ENCODE measurements around the gene CFAP73. TPM values are rescaled to one million over a fixed set of nuclear protein-coding genes. Genes with fewer than 3 reads are reported as not detected.

CFAP73 gene
- total RNA-seq, 1 experiment from 2014 or later = 0.34 TPM

DNA sequence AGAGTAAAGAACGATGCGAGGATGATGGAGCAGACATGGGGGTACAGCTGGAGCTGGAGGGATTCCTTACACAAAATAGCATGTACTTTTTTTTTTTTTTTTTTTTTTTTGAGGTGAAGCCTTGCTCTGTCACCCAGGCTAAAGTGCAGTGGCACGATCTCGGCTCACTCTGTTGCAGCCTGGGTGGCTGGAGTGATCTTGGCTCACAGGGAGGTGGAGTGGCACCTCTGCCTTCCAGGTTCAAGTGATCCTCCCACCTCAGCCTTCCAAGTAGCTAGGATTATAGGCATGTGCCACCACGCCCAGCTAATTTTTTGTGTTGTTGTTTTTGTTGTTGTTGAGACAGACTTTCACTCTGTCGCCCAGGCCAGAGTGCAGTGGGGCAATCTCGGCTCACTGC, 8.8 kb upstream of the CFAP73 start:
- DNase-seq (ENCODE audit: low read depth, low spot score) = no peak
- Histone ChIP-seq H2AFZ (ENCODE audit: low read depth, low read length, poor library complexity, severe bottlenecking) (no peak overlapping the region), H3K36me3 (ENCODE audit: control insufficient read depth in 1 of 2, insufficient read depth in 2 of 2, low read length in 2 of 2) (no peaks in the 10 kb centered on the region), H3K9me3 (ENCODE audit: control insufficient read depth in 1 of 2, insufficient read depth in 1 of 2, low read depth in 1 of 2, low read length in 2 of 2) (no peaks in the 10 kb centered on the region), H3K4me1 (ENCODE audit: control insufficient read depth in 1 of 2, insufficient read depth in 2 of 2, low read length in 2 of 2) (peaks cover 4 to 28% of the 10 kb centered on the region in 2 experiments; a peak in 3 of 4 replicates), H3K4me3 (replicated peaks in 1 of 2; ENCODE audit: low read depth in 1 of 2, low read length in 2 of 2) (no peak overlapping the region), H3K9ac (ENCODE audit: low read length) (no peak overlapping the region), H3K27me3 (ENCODE audit: insufficient read depth, low read length) (no peaks in the 10 kb centered on the region), H3K9me2 (ENCODE audit: insufficient read depth) (no peaks in the 10 kb centered on the region), H3K27ac (ENCODE audit: low read depth, low read length) (no peak overlapping the region), H3K79me2 (ENCODE audit: insufficient read depth, low read length) (no peaks in the 10 kb centered on the region), H4K20me1 (ENCODE audit: insufficient read depth) (no peaks in the 10 kb centered on the region), H3K4me2 (ENCODE audit: low read length) (no peak overlapping the region)
- POLR2A ChIA-PET = no interaction called here
- TF ChIP-seq POLR2AphosphoS5 (IDR thresholded peaks at IDR 0.05; ENCODE audit: low read depth, low read length) (no peak), ZNF274 (IDR thresholded peaks at IDR 0.05; ENCODE audit: low read depth, low read length) (no peak), JUND (IDR thresholded peaks at IDR 0.05) (no peak), YY1 (IDR thresholded peaks at IDR 0.05; ENCODE audit: extremely low read depth, insufficient replicate concordance, low read depth, low read length) (no peak), FOSL1 (IDR thresholded peaks at IDR 0.05; ENCODE audit: low read depth) (no peak), POLR2A (IDR thresholded peaks at IDR 0.05; ENCODE audit: borderline replicate concordance, extremely low read depth, insufficient read depth, insufficient read length) (no peak), EZH2 (IDR thresholded peaks at IDR 0.05) (no peak), EGR1 (IDR thresholded peaks at IDR 0.05; ENCODE audit: low read depth) (no peak), ZFX (IDR thresholded peaks at IDR 0.05) (no peak), RAD21 (IDR thresholded peaks at IDR 0.05; ENCODE audit: low read depth) (no peak), CEBPB (IDR thresholded peaks at IDR 0.05; ENCODE audit: low read depth) (no peak), SRF (IDR thresholded peaks at IDR 0.05; ENCODE audit: low read depth) (no peak), ELF1 (IDR thresholded peaks at IDR 0.05; ENCODE audit: borderline replicate concordance, low read depth) (no peak), EZH2phosphoT487 (IDR thresholded peaks at IDR 0.05; ENCODE audit: borderline replicate concordance) (no peak), SIN3A (IDR thresholded peaks at IDR 0.05; ENCODE audit: low read depth) (no peak)
- TF ChIP-seq, protein P1, sequence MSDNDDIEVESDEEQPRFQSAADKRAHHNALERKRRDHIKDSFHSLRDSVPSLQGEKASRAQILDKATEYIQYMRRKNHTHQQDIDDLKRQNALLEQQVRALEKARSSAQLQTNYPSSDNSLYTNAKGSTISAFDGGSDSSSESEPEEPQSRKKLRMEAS (IDR thresholded peaks at IDR 0.05) = no peak
- TF ChIP-seq, protein P2, sequence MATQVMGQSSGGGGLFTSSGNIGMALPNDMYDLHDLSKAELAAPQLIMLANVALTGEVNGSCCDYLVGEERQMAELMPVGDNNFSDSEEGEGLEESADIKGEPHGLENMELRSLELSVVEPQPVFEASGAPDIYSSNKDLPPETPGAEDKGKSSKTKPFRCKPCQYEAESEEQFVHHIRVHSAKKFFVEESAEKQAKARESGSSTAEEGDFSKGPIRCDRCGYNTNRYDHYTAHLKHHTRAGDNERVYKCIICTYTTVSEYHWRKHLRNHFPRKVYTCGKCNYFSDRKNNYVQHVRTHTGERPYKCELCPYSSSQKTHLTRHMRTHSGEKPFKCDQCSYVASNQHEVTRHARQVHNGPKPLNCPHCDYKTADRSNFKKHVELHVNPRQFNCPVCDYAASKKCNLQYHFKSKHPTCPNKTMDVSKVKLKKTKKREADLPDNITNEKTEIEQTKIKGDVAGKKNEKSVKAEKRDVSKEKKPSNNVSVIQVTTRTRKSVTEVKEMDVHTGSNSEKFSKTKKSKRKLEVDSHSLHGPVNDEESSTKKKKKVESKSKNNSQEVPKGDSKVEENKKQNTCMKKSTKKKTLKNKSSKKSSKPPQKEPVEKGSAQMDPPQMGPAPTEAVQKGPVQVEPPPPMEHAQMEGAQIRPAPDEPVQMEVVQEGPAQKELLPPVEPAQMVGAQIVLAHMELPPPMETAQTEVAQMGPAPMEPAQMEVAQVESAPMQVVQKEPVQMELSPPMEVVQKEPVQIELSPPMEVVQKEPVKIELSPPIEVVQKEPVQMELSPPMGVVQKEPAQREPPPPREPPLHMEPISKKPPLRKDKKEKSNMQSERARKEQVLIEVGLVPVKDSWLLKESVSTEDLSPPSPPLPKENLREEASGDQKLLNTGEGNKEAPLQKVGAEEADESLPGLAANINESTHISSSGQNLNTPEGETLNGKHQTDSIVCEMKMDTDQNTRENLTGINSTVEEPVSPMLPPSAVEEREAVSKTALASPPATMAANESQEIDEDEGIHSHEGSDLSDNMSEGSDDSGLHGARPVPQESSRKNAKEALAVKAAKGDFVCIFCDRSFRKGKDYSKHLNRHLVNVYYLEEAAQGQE (IDR thresholded peaks at IDR 0.05; ENCODE audit: low read depth) = no peak
- TF ChIP-seq, protein P3, sequence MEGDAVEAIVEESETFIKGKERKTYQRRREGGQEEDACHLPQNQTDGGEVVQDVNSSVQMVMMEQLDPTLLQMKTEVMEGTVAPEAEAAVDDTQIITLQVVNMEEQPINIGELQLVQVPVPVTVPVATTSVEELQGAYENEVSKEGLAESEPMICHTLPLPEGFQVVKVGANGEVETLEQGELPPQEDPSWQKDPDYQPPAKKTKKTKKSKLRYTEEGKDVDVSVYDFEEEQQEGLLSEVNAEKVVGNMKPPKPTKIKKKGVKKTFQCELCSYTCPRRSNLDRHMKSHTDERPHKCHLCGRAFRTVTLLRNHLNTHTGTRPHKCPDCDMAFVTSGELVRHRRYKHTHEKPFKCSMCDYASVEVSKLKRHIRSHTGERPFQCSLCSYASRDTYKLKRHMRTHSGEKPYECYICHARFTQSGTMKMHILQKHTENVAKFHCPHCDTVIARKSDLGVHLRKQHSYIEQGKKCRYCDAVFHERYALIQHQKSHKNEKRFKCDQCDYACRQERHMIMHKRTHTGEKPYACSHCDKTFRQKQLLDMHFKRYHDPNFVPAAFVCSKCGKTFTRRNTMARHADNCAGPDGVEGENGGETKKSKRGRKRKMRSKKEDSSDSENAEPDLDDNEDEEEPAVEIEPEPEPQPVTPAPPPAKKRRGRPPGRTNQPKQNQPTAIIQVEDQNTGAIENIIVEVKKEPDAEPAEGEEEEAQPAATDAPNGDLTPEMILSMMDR (IDR thresholded peaks at IDR 0.05 in 2 of 3, conservative IDR thresholded peaks at IDR 0.05 in 1 of 3; ENCODE audit: borderline replicate concordance in 1 of 3, insufficient read depth in 1 of 3, low read depth in 2 of 3, low read length in 2 of 3) = no peak
- TF ChIP-seq, protein P4, sequence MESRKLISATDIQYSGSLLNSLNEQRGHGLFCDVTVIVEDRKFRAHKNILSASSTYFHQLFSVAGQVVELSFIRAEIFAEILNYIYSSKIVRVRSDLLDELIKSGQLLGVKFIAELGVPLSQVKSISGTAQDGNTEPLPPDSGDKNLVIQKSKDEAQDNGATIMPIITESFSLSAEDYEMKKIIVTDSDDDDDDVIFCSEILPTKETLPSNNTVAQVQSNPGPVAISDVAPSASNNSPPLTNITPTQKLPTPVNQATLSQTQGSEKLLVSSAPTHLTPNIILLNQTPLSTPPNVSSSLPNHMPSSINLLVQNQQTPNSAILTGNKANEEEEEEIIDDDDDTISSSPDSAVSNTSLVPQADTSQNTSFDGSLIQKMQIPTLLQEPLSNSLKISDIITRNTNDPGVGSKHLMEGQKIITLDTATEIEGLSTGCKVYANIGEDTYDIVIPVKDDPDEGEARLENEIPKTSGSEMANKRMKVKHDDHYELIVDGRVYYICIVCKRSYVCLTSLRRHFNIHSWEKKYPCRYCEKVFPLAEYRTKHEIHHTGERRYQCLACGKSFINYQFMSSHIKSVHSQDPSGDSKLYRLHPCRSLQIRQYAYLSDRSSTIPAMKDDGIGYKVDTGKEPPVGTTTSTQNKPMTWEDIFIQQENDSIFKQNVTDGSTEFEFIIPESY (IDR thresholded peaks at IDR 0.05; ENCODE audit: extremely low read depth, insufficient replicate concordance, low read length) = no peak
- ATAC-seq = no peak
- intact Hi-C loops (cut with micrococcal nuclease) = no loop called here
- no TSS peak for BruUV-seq (replicated peaks)
- RAD21 ChIA-PET (ENCODE audit: low non-redundant PET in 1 of 2, low total read pairs in 2 of 2, uncharacterized antibody in 2 of 2, unreplicated experiment in 2 of 2) = no interaction called here
- CTCF ChIA-PET = interaction anchor here (1.3 kb wide), 1 partner anchor 12 kb away, joined by 4 read pairs; no protein-coding TSS in a partner anchor

All from HCT116 (cell line).